ENCODE data around the gene AP1AR.

- TF ChIP-seq CTCF (IDR thresholded peaks at IDR 0.05; ENCODE audit: insufficient read depth, low read length, poor library complexity, severe bottlenecking) = no peak
- TF ChIP-seq EZH2phosphoT487 (conservative IDR thresholded peaks at IDR 0.05; ENCODE audit: low read length) = no peak
Measured at GRCh38 chr4:112318239-112319142, 86.9 kb downstream of the AP1AR start.

Measured in SU-DHL-6 (cell line).